Measurements from ENCODE around the gene SVEP1.

Gene SVEP1

DNA sequence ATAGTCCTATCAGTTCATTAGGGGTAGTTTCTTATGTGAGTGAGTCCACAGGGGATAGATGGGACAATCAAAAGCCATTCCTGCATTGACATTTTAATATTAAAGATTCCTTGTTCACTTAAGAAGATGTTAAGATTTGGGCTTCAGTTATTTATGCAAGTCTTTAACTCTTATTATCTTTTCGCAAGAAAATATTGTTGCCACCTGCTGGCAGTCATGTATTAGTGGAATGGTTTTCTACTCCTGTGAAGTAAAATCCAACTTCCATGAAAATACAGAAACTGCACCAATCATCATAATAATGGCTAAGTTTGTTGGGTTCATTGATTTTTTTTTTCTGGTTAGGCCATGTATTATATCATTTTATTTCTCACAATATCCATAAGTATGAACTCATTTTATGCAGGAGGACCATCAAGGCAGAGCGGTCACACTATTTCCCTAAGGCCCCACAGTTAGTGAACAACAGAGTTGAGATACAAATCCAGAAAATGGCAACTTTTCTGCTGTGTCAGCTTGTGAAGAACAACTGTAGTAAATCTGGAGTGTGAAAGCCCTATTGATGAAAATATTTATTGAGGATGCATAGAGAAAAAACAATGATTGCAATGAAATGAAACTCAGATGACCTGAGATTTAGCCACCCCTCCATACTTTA, 153.4 kb downstream of the SVEP1 start:
- Histone ChIP-seq H3K79me1 (ENCODE audit: low read depth, low read length) (no peaks in the 10 kb centered on the region), H3K36me3 (replicated peaks in 1 of 2; ENCODE audit: control insufficient read depth in 2 of 2, insufficient read depth in 2 of 2, low read length in 2 of 2) (no peaks in the 10 kb centered on the region), H3K27me3 (ENCODE audit: control insufficient read depth in 3 of 3, insufficient read depth in 3 of 3, low read depth in 1 of 3, low read length in 3 of 3) (no peaks in the 10 kb centered on the region), H2BK120ac (ENCODE audit: low read depth, low read length) (no peak overlapping the region), H3K27ac (replicated peaks; ENCODE audit: low read length) (no peak overlapping the region), H3K4me1 (ENCODE audit: control insufficient read depth in 2 of 2, insufficient read depth in 1 of 2, low read depth in 1 of 2, low read length in 2 of 2) (no peaks in the 10 kb centered on the region), H2BK5ac (ENCODE audit: low read length) (no peak overlapping the region), H3K4me2 (ENCODE audit: insufficient read depth, low read length, poor library complexity, severe bottlenecking) (no peak overlapping the region), H2BK12ac (ENCODE audit: low read length) (no peak overlapping the region), H3K4me3 (ENCODE audit: low read length in 2 of 2) (no peak overlapping the region), H3K9ac (ENCODE audit: low read depth, low read length, poor library complexity) (no peak overlapping the region), H3K14ac (ENCODE audit: low read length) (no peak overlapping the region), H3K4ac (ENCODE audit: low read length) (no peak overlapping the region), H4K91ac (ENCODE audit: low read depth, low read length, poor library complexity) (no peak overlapping the region), H3K23ac (ENCODE audit: low read depth, low read length, poor library complexity) (no peak overlapping the region), H4K8ac (ENCODE audit: low read depth, low read length) (no peak overlapping the region), H2AFZ (ENCODE audit: low read length) (no peak overlapping the region), H3K18ac (ENCODE audit: low read length) (no peak overlapping the region), H3K9me3 (replicated peaks in 1 of 2; ENCODE audit: control insufficient read depth in 2 of 2, insufficient read depth in 1 of 2, low read depth in 1 of 2, low read length in 2 of 2) (no peaks in the 10 kb centered on the region), H2AK5ac (ENCODE audit: low read depth, low read length) (no peak overlapping the region), H2BK15ac (ENCODE audit: low read length) (no peak overlapping the region)
- WGBS, 2 donors (ENCODE audit: extremely low coverage in 2 of 2, insufficient read length in 2 of 2, insufficient replicate concordance in 1 of 2): no CpG with 5 or more reads among the region's 2 CpGs
- no peak for DNase-seq (ENCODE audit: low spot score)

DNA sequence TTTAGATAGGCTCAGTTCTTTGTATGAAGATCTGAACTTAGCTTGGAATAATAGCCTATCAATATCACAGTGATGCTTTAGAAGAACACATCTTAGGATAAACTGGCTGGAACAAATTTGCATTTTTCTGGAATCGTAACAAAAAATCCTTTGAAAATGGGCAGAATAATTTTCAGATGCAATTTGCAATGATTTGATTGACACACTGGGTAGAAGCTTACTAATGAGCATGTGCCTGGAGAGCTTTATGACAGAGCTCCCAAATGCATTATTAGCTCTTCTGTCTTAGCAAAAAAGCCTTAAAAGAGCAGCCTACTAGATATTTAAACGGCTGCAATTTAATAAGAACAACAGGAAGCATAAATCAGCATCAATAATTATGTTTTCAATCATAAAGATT, 165.1 kb downstream of the SVEP1 start:
- no peaks in the 10 kb centered on the region for H3K9me3 ChIP-seq (replicated peaks in 1 of 2; ENCODE audit: control insufficient read depth in 2 of 2, insufficient read depth in 1 of 2, low read depth in 1 of 2, low read length in 2 of 2)
- no peak overlapping the region for H2BK5ac ChIP-seq (ENCODE audit: low read length)
- no peak for DNase-seq (ENCODE audit: low spot score)
- WGBS, 2 donors (ENCODE audit: extremely low coverage in 2 of 2, insufficient read length in 2 of 2, insufficient replicate concordance in 1 of 2): no CpG with 5 or more reads among the region's 2 CpGs
- no peaks in the 10 kb centered on the region for H3K27me3 ChIP-seq (ENCODE audit: control insufficient read depth in 3 of 3, insufficient read depth in 3 of 3, low read depth in 1 of 3, low read length in 3 of 3)
- H3K4me1 ChIP-seq (ENCODE audit: control insufficient read depth in 2 of 2, insufficient read depth in 1 of 2, low read depth in 1 of 2, low read length in 2 of 2): no peaks in the 10 kb centered on the region
- H2AK5ac ChIP-seq (ENCODE audit: low read depth, low read length): no peak overlapping the region
- no peak overlapping the region for H3K23ac ChIP-seq (ENCODE audit: low read depth, low read length, poor library complexity)
- H2BK15ac ChIP-seq (ENCODE audit: low read length): no peak overlapping the region
- H3K36me3 ChIP-seq (replicated peaks in 1 of 2; ENCODE audit: control insufficient read depth in 2 of 2, insufficient read depth in 2 of 2, low read length in 2 of 2): no peaks in the 10 kb centered on the region
- no peak overlapping the region for H3K14ac ChIP-seq (ENCODE audit: low read length)
- no peak overlapping the region for H4K8ac ChIP-seq (ENCODE audit: low read depth, low read length)
- no peaks in the 10 kb centered on the region for H3K79me1 ChIP-seq (ENCODE audit: low read depth, low read length)
- no peak overlapping the region for H3K18ac ChIP-seq (ENCODE audit: low read length)
- no peak overlapping the region for H2AFZ ChIP-seq (ENCODE audit: low read length)
- no peak overlapping the region for H3K27ac ChIP-seq (replicated peaks; ENCODE audit: low read length)
- H2BK120ac ChIP-seq (ENCODE audit: low read depth, low read length): no peak overlapping the region
- H3K4ac ChIP-seq (ENCODE audit: low read length): no peak overlapping the region
- H3K9ac ChIP-seq (ENCODE audit: low read depth, low read length, poor library complexity): no peak overlapping the region
- no peak overlapping the region for H2BK12ac ChIP-seq (ENCODE audit: low read length)
- no peak overlapping the region for H3K4me2 ChIP-seq (ENCODE audit: insufficient read depth, low read length, poor library complexity, severe bottlenecking)
- H4K91ac ChIP-seq (ENCODE audit: low read depth, low read length, poor library complexity): no peak overlapping the region
- no peak overlapping the region for H3K4me3 ChIP-seq (ENCODE audit: low read length in 2 of 2)

DNA sequence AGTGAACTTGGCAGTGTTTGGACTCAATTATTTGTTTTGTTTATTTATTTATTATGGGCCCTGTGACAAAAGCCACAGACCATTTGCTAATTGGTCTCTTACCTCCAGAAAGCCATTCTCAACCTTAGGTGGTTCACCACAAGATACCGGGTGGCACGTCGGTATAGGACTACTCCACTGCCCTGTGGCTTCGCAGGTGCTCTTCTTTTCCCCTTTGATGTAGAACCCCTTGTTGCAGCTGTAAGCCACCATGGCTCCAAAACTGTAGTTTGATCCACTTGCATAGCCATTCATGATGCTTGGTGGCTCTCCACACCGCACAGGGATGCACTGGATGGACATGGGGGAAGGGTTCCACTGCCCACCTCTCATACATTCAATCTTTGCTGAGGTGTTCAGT, 168.6 kb downstream of the SVEP1 start:
- H3K9ac ChIP-seq (ENCODE audit: low read depth, low read length, poor library complexity): no peak overlapping the region
- no peak overlapping the region for H3K4ac ChIP-seq (ENCODE audit: low read length)
- no peak overlapping the region for H2BK5ac ChIP-seq (ENCODE audit: low read length)
- H3K4me2 ChIP-seq (ENCODE audit: insufficient read depth, low read length, poor library complexity, severe bottlenecking): no peak overlapping the region
- no peak overlapping the region for H3K14ac ChIP-seq (ENCODE audit: low read length)
- no peak overlapping the region for H2BK12ac ChIP-seq (ENCODE audit: low read length)
- H4K8ac ChIP-seq (ENCODE audit: low read depth, low read length): no peak overlapping the region
- no peak overlapping the region for H2BK15ac ChIP-seq (ENCODE audit: low read length)
- no peak for DNase-seq (ENCODE audit: low spot score)
- H4K91ac ChIP-seq (ENCODE audit: low read depth, low read length, poor library complexity): no peak overlapping the region
- H3K27me3 ChIP-seq (ENCODE audit: control insufficient read depth in 3 of 3, insufficient read depth in 3 of 3, low read depth in 1 of 3, low read length in 3 of 3): no peaks in the 10 kb centered on the region
- no peak overlapping the region for H2AK5ac ChIP-seq (ENCODE audit: low read depth, low read length)
- H2AFZ ChIP-seq (ENCODE audit: low read length): no peak overlapping the region
- H3K4me1 ChIP-seq (ENCODE audit: control insufficient read depth in 2 of 2, insufficient read depth in 1 of 2, low read depth in 1 of 2, low read length in 2 of 2): no peaks in the 10 kb centered on the region
- no peak overlapping the region for H3K27ac ChIP-seq (replicated peaks; ENCODE audit: low read length)
- H3K23ac ChIP-seq (ENCODE audit: low read depth, low read length, poor library complexity): no peak overlapping the region
- H3K9me3 ChIP-seq (replicated peaks in 1 of 2; ENCODE audit: control insufficient read depth in 2 of 2, insufficient read depth in 1 of 2, low read depth in 1 of 2, low read length in 2 of 2): no peaks in the 10 kb centered on the region
- no peak overlapping the region for H3K4me3 ChIP-seq (ENCODE audit: low read length in 2 of 2)
- H2BK120ac ChIP-seq (ENCODE audit: low read depth, low read length): no peak overlapping the region
- no peaks in the 10 kb centered on the region for H3K36me3 ChIP-seq (replicated peaks in 1 of 2; ENCODE audit: control insufficient read depth in 2 of 2, insufficient read depth in 2 of 2, low read length in 2 of 2)
- no peak overlapping the region for H3K18ac ChIP-seq (ENCODE audit: low read length)
- WGBS, 2 donors (ENCODE audit: extremely low coverage in 2 of 2, insufficient read length in 2 of 2, insufficient replicate concordance in 1 of 2): no CpG with 5 or more reads among the region's 5 CpGs
- H3K79me1 ChIP-seq (ENCODE audit: low read depth, low read length): no peaks in the 10 kb centered on the region

- Histone ChIP-seq H3K4me1 (ENCODE audit: control insufficient read depth in 2 of 2, insufficient read depth in 1 of 2, low read depth in 1 of 2, low read length in 2 of 2) (no peaks in the 10 kb centered on the region), H3K9ac (ENCODE audit: low read depth, low read length, poor library complexity) (no peak overlapping the region), H3K27me3 (ENCODE audit: control insufficient read depth in 3 of 3, insufficient read depth in 3 of 3, low read depth in 1 of 3, low read length in 3 of 3) (no peaks in the 10 kb centered on the region), H2AK5ac (ENCODE audit: low read depth, low read length) (no peak overlapping the region), H2AFZ (ENCODE audit: low read length) (no peak overlapping the region), H2BK5ac (ENCODE audit: low read length) (no peak overlapping the region), H3K27ac (replicated peaks; ENCODE audit: low read length) (no peak overlapping the region), H3K4ac (ENCODE audit: low read length) (no peak overlapping the region), H2BK120ac (ENCODE audit: low read depth, low read length) (no peak overlapping the region), H3K9me3 (replicated peaks in 1 of 2; ENCODE audit: control insufficient read depth in 2 of 2, insufficient read depth in 1 of 2, low read depth in 1 of 2, low read length in 2 of 2) (no peaks in the 10 kb centered on the region), H3K18ac (ENCODE audit: low read length) (no peak overlapping the region), H2BK12ac (ENCODE audit: low read length) (no peak overlapping the region), H4K8ac (ENCODE audit: low read depth, low read length) (no peak overlapping the region), H3K4me3 (ENCODE audit: low read length in 2 of 2) (no peak overlapping the region), H4K91ac (ENCODE audit: low read depth, low read length, poor library complexity) (no peak overlapping the region), H2BK15ac (ENCODE audit: low read length) (no peak overlapping the region), H3K14ac (ENCODE audit: low read length) (no peak overlapping the region), H3K79me1 (ENCODE audit: low read depth, low read length) (no peaks in the 10 kb centered on the region), H3K23ac (ENCODE audit: low read depth, low read length, poor library complexity) (no peak overlapping the region), H3K4me2 (ENCODE audit: insufficient read depth, low read length, poor library complexity, severe bottlenecking) (no peak overlapping the region), H3K36me3 (replicated peaks in 1 of 2; ENCODE audit: control insufficient read depth in 2 of 2, insufficient read depth in 2 of 2, low read length in 2 of 2) (no peaks in the 10 kb centered on the region)
- no CpG with 5 or more reads among the region's 7 CpGs for WGBS, 2 donors (ENCODE audit: extremely low coverage in 2 of 2, insufficient read length in 2 of 2, insufficient replicate concordance in 1 of 2)
- DNase-seq (ENCODE audit: low spot score): no peak
These were observed 170.9 kb downstream of the SVEP1 start for GRCh38 chr9:110408598-110408997.
